SU-DHL-6 (cell line): ENCODE results near the gene APPL1.

ENCODE experiments used
- CTCF ChIP-seq: fragments of 200-600 bp; sonication (generic); IDR thresholded peaks from one replicate; pipeline ENCODE4 v1.5.1; 2017; ENCODE audit warnings: antibody characterized with exemption, mild to moderate bottlenecking, low read length, moderate library complexity; ENCODE audit not compliant: insufficient read depth, poor library complexity, severe bottlenecking
- EZH2phosphoT487 ChIP-seq: fragments of 200-600 bp; sonication (generic), shearing (Covaris generic); conservative IDR thresholded peaks from 2 replicates; pipeline ENCODE4 v1.6.1; 2018; ENCODE audit warnings: mild to moderate bottlenecking, antibody characterized with exemption, low read length, moderate library complexity, mixed read lengths

- TF ChIP-seq EZH2phosphoT487 (no peak), CTCF (no peak)
Observed at GRCh38 chr3:57281715-57282114, 54.2 kb downstream of the APPL1 start.
